ENCODE measurements around the gene HYAL3.
A peak's percentile ranks its signal among the peaks of the same experiment; 100 is the strongest.
"Not testable (repeated sequence)": the region's sequence is repeated elsewhere in the genome, so short reads cannot be mapped to it uniquely, and the experiment has no call there.

HYAL3 gene

DNA sequence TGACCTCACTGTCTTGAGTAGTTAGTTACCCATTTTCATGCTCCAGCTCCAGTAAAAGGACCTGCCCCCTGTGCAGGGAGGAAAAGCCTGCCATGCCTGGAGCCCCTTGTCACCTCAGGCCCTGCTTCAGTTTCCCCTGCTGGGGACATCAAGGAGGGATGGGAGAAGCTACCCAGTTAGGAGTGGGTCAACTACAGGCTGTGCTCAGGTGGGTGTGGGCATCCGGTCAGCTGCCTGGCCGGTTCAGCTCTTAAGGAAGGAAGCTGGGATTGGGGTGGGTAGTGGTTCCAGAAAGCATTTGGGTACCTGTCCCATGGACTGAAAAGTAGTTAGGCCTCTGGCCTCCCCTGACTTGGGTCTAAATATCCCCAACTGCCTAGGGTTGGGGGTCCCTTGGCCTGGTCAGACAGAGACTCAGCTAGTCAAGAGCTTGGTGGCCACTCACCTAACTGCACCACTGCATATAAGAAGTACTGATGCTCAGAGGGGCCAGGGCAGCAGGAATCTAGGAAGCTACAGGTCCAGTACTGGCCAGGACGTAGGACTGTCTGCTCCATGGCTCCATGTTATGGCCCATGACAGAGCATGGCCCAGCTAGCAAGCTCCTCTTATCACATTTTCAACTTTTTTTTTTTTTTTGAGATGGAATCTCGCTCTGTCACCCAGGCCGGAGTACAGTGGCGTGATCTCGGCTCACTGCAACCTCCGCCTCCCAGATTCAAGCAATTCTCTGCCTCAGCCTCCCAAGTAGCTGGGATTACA is 19.8 kb downstream of the HYAL3 start:
- H3K4me1 Mint-ChIP-seq (ENCODE audit: low read depth), result peaks cover 15% of the 10 kb centered on the region
- H3K27me3 Mint-ChIP-seq, result peaks cover 52% of the 10 kb centered on the region
- no peak overlapping the region for H3K27ac Mint-ChIP-seq
- H3K9me3 Mint-ChIP-seq, result no peaks in the 10 kb centered on the region
- no peak overlapping the region for H3K4me3 Mint-ChIP-seq
- intact Hi-C loops (cut with micrococcal nuclease), result no loop called here
- no peaks in the 10 kb centered on the region for H3K36me3 Mint-ChIP-seq (ENCODE audit: low read depth)

DNA sequence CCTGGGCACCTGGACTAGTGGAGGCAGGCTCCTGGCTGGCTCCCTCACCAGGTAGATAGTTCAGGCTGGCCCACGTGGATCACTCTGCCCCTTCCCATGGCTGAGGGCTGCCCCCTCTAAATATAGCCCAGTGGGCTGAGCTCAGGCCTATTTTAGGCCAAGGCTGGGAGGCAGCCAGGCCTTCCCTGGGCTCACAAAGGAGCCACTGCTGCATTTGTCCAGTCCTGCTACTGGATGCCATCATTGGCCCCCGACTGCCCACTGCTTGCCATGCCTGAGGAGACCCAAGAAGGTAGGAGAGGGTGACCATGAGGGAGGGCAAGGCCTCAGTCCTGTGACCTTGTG is 20.4 kb downstream of the HYAL3 start, which contains the start of gene LSMEM2:
Gene LSMEM2, plus strand, starts transcription at position 208 of the 345 bp plus-strand sequence. Its CDS starts 27 bp downstream, at position 235.
- Mint-ChIP-seq H3K27ac (no peak within 1 kb of the TSS), H3K36me3 (ENCODE audit: low read depth) (no peaks in the 10 kb centered on the region), H3K27me3 (peaks cover 57% of the 10 kb centered on the region), H3K9me3 (no peaks in the 10 kb centered on the region), H3K4me1 (ENCODE audit: low read depth) (peaks cover 21% of the 10 kb centered on the region), H3K4me3 (no peak within 1 kb of the TSS)
- intact Hi-C loops (cut with micrococcal nuclease), result no loop called here

DNA sequence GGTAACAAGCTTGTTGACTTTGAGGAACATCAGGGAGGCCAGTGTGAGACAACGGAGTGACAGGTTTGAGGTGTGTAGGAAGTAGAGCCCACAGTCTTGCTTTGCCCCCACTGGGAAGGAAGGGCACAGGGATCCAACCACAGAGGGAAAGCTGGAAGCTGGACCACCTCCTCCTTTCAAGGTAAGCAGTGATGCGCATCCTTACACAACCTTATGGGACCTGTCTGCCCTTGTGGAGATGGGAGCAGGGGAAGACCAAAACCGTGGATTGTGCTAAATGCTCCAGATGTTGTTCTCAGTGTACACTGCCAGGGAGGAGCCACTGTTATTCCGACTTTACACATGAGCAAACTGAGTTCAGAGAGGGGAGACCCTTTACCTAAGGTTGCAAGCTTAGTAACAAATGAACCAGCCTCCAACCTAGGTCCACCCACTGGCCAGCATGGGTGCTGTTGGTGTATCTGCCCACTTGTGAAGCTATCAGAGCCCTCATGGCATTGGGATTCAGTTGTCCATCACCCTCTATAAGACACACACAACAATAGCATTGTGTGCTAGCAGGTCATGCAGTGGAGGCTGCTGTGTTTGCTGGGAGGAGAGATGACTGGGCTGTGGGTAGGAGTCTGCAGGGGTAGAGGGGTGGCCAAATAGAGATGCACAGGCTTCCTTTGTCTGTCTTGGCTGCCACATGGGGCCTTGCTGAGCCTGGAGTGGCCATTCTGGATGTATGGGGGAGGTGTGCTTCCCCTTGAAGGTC is 20.9 kb downstream of the HYAL3 start:
- H3K4me3 Mint-ChIP-seq, result no peak overlapping the region
- H3K9me3 Mint-ChIP-seq, result no peaks in the 10 kb centered on the region
- peaks cover 61% of the 10 kb centered on the region for H3K27me3 Mint-ChIP-seq
- intact Hi-C loops (cut with micrococcal nuclease), result no loop called here
- H3K27ac Mint-ChIP-seq, result no peak overlapping the region
- H3K36me3 Mint-ChIP-seq (ENCODE audit: low read depth), result no peaks in the 10 kb centered on the region
- peaks cover 24% of the 10 kb centered on the region for H3K4me1 Mint-ChIP-seq (ENCODE audit: low read depth)

DNA sequence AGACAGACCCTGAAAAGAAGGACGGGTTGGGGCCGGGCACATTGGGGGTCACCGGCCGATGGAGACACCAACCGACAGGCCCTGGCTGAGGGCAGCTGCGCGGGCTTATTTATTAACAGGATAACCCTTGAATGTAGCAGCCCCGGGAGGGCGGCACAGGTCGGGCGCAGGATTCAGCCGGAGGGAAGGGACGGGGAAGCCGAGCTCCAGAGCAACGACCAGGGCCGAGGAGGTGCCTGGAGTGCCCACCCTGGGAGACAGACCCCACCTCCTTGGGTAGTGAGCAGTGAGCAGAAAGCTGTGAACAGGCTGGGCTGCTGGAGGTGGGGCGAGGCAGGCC is 22.5 kb downstream of the HYAL3 start:
- intact Hi-C loops (cut with micrococcal nuclease), result no loop called here
- Mint-ChIP-seq H3K4me3 (no peak overlapping the region), H3K27ac (no peak overlapping the region), H3K9me3 (no peaks in the 10 kb centered on the region), H3K4me1 (ENCODE audit: low read depth) (peaks cover 30% of the 10 kb centered on the region), H3K36me3 (ENCODE audit: low read depth) (no peaks in the 10 kb centered on the region), H3K27me3 (peaks cover 67% of the 10 kb centered on the region)

DNA sequence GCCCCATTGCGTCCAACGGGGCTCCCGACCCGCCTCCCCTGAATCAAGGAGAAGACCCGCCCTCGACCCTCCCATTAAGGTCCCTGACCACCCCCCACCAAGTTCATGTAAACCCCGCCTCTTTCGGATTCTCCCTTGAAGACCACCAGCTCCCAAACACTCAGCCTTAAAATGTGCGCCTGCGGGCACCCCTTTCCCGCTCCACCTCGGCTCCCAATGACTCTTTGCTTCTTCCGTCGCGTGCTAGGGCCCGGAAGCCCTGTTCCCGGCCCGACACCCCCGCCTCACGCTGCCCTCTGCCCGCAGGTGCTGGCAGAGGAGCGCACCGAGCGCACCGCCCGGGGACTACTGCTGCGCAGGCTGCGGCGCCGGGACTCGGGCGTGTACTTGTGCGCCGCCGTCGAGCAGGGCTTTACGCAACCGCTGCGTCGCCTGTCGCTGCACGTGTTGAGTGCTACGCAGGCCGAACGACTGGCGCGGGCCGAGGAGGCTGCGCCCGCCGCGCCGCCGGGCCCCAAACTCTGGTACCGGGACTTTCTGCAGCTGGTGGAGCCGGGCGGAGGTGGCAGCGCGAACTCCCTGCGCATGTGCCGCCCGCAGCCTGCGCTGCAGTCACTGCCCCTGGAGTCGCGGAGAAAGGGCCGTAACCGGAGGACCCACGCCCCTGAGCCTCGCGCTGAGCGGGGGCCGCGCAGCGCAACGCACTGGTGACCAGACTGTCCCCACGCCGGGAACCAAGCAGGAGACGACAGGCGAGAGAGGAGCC is 23.0 kb downstream of the HYAL3 start:
- peaks cover 70% of the 10 kb centered on the region for H3K27me3 Mint-ChIP-seq
- peak overlapping the region; percentile 20 for H3K4me3 Mint-ChIP-seq
- no peaks in the 10 kb centered on the region for H3K36me3 Mint-ChIP-seq (ENCODE audit: low read depth)
- peak overlapping the region; percentile 36 for H3K27ac Mint-ChIP-seq
- no peaks in the 10 kb centered on the region for H3K9me3 Mint-ChIP-seq
- H3K4me1 Mint-ChIP-seq (ENCODE audit: low read depth), result peaks cover 30% of the 10 kb centered on the region
- intact Hi-C loops (cut with micrococcal nuclease), result no loop called here

DNA sequence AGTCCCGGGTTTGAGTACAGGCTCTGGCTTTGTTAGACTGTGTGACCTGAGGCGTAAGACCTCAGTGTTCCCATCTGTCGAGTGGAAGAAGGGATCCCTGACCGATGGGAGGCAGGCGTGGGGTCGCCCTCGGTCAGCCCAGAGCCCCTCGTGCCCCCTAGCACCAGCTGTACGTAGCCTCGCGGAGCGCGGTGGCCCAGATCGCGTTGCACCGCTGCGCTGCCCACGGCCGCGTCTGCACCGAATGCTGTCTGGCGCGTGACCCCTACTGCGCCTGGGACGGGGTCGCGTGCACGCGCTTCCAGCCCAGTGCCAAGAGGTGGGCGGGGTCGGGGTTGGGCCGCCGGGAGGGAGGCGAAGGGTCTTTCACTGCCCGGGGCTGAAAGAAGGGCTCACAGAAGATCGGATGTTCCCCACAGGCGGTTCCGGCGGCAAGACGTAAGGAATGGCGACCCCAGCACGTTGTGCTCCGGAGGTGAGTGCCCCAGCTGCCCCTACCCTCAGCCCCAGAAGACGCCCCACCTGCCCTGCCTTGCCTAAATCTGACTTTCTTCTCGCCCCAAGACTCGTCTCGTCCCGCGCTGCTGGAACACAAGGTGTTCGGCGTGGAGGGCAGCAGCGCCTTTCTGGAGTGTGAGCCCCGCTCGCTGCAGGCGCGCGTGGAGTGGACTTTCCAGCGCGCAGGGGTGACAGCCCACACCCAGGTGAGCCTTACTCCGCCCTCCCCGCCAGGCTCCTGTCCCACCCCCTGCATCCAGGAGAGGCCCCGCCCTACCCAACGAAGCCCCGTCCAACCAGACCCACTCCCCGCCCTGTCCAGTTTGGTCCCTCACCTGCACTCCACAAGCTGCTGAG is 23.8 kb downstream of the HYAL3 start:
- Mint-ChIP-seq H3K4me3 (no peak overlapping the region), H3K36me3 (ENCODE audit: low read depth) (no peaks in the 10 kb centered on the region), H3K27me3 (peaks cover 70% of the 10 kb centered on the region), H3K9me3 (no peaks in the 10 kb centered on the region), H3K4me1 (ENCODE audit: low read depth) (peaks cover 30% of the 10 kb centered on the region), H3K27ac (peak overlapping the region; percentile 36)
- intact Hi-C loops (cut with micrococcal nuclease), result no loop called here

DNA sequence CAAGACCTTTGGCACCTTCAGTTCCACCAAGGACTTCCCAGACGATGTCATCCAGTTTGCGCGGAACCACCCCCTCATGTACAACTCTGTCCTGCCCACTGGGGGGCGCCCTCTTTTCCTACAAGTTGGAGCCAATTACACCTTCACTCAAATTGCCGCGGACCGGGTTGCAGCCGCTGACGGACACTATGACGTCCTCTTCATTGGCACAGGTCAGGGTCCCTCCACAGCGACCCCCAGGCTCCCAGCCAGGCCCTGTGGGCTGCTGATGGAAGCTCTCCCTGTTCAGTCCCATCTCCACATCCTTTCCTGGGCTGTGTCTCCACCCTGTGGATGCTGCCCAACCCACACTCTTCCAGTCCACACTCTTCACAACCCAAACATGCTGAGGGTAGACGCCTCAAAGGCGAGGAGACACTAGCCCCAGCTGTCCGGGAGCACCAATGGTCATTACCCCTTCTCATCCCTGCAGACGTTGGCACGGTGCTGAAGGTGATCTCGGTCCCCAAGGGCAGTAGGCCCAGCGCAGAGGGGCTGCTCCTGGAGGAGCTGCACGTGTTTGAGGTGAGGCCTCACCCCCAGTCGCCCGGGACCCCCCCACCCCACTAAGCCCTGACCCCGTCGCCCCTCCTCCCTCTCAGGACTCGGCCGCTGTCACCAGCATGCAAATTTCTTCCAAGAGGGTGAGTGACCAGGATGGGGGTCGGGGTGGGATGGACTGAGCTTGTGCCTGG is 24.7 kb downstream of the HYAL3 start:
- H3K36me3 Mint-ChIP-seq (ENCODE audit: low read depth), result no peaks in the 10 kb centered on the region
- H3K9me3 Mint-ChIP-seq, result no peaks in the 10 kb centered on the region
- H3K27me3 Mint-ChIP-seq, result peaks cover 66% of the 10 kb centered on the region
- peak overlapping the region; percentile 6 for H3K27ac Mint-ChIP-seq
- peaks cover 30% of the 10 kb centered on the region for H3K4me1 Mint-ChIP-seq (ENCODE audit: low read depth)
- intact Hi-C loops (cut with micrococcal nuclease), result loop anchor here (1.0 kb wide), 1 partner anchor 50 kb away; no protein-coding TSS in a partner anchor
- H3K4me3 Mint-ChIP-seq, result peak overlapping the region; percentile 17

DNA sequence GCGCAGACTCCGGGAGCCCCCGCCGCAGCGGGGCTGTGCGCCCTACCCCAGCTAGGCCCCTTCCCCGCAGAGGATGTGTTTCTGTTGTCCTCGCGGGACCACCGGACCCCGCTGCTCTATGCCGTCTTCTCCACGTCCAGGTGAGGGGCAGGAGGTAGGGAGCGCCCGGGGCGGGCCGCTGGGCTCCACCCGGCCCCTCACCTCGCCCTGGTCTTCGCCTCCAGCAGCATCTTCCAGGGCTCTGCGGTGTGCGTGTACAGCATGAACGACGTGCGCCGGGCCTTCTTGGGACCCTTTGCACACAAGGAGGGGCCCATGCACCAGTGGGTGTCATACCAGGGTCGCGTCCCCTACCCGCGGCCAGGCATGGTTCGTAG is 25.5 kb downstream of the HYAL3 start:
- H3K4me1 Mint-ChIP-seq (ENCODE audit: low read depth), result peaks cover 30% of the 10 kb centered on the region
- intact Hi-C loops (cut with micrococcal nuclease), result loop anchor here (1.0 kb wide), 4 partner anchors 46 to 152 kb away; no protein-coding TSS in a partner anchor

DNA sequence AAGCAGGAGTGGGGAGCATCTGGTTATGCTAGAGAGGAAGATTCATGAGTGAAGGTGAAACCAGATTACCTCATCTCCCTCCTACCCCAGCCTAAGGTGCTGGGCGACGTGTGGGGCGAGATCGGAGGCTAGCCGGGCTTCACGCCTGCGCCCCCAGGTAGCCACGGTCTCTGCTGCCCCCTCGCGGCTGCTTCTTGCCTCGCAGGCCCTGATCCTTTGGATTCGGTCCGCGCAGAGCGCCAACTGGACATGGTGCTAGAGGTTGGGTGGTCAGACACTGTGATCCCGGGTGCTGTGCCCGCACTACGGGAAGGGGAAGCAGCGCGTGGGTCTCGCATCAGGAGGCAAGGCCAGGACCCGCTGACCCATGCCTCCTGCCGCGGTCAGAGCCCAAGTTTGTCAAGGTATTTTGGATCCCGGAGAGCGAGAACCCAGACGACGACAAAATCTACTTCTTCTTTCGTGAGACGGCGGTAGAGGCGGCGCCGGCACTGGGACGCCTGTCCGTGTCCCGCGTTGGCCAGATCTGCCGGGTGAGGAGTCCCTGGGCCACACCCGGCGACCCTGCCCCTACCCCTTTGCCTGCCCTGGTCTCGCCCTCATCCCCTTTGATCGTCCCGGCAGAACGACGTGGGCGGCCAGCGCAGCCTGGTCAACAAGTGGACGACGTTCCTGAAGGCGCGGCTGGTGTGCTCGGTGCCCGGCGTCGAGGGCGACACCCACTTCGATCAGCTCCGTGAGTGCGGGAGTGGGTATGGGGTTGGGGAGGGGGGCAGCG is 26.1 kb downstream of the HYAL3 start:
- Mint-ChIP-seq H3K9me3 (no peaks in the 10 kb centered on the region), H3K27me3 (peaks cover 67% of the 10 kb centered on the region), H3K4me3 (peak overlapping the region; percentile 80), H3K27ac (peak overlapping the region; percentile 66), H3K36me3 (ENCODE audit: low read depth) (no peaks in the 10 kb centered on the region), H3K4me1 (ENCODE audit: low read depth) (peaks cover 30% of the 10 kb centered on the region)
- intact Hi-C loops (cut with micrococcal nuclease), result loop anchor here (1.0 kb wide), 3 partner anchors 46 to 152 kb away; no protein-coding TSS in a partner anchor

More for the DNA sequence above, 25.5 kb downstream of the HYAL3 start:
- no peaks in the 10 kb centered on the region for H3K9me3 Mint-ChIP-seq
- H3K27me3 Mint-ChIP-seq, result peaks cover 68% of the 10 kb centered on the region
- H3K36me3 Mint-ChIP-seq (ENCODE audit: low read depth), result no peaks in the 10 kb centered on the region
- H3K4me3 Mint-ChIP-seq, result peak overlapping the region; percentile 80
- peak overlapping the region; percentile 66 for H3K27ac Mint-ChIP-seq

DNA sequence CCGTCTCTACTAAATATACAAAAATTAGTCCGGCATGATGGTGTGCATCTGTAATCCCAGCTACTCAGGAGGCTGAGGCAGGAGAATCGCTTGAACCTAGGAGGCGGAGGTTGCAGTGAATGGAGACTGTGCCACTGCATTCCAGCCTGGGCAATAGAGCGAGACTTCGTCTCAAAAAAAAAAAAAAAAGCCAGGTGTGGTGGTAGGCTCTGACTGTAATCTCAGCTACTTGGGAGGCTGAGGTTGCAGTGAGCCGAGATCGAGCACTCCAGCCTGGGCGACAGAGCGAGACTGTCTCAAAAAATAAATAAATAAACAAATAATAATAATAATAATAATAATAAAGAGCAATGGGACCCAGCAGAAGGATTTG is 26.7 kb downstream of the HYAL3 start:
- Mint-ChIP-seq H3K4me1 (ENCODE audit: low read depth) (peaks cover 30% of the 10 kb centered on the region), H3K27me3 (peaks cover 67% of the 10 kb centered on the region)
- intact Hi-C loops (cut with micrococcal nuclease); H3K9me3 Mint-ChIP-seq; H3K36me3 Mint-ChIP-seq (ENCODE audit: low read depth); H3K27ac Mint-ChIP-seq; H3K4me3 Mint-ChIP-seq: not testable (repeated sequence)

DNA sequence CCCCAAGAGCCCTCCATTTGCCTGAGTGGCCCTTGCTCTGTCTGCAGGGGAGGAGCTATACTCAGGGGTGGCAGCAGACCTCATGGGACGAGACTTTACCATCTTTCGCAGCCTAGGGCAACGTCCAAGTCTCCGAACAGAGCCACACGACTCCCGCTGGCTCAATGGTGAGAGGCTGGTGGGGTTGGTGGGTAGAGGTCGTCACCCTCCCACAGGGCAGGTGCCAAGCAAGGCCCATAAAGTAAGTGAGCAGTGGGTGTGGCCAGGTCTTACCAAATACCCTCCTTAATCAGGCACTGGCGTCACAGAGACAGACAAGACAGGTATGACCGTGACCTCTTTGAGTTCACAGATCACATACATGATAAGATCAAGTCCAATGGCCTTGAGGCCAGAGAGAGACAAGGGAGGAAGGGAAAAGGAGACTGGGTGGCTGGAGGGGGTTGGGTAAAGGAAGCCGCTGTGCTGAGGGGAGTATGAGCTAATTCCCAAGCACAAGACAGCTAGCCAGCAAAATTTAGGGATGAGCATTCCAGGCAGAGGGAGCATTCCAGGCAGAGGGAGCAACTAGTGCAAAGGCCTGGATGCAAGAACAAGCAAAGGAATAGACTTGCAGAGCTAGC is 27.8 kb downstream of the HYAL3 start:
- intact Hi-C loops (cut with micrococcal nuclease), result no loop called here

More for the DNA sequence above, 27.8 kb downstream of the HYAL3 start:
- Mint-ChIP-seq H3K4me3 (no peak overlapping the region), H3K27me3 (peaks cover 67% of the 10 kb centered on the region), H3K36me3 (ENCODE audit: low read depth) (no peaks in the 10 kb centered on the region), H3K27ac (no peak overlapping the region), H3K4me1 (ENCODE audit: low read depth) (peaks cover 30% of the 10 kb centered on the region), H3K9me3 (no peaks in the 10 kb centered on the region)

Measured in dendritic cell treated with granulocyte-macrophage colony-stimulating factor and Interleukin-4, amounts not matched to agents 40 ng/mL and 50 ng/mL, for 4 days (primary cell).